Tibial nerve (tissue), 4 donors: ENCODE measurements around the gene PEX14. TPM values are rescaled to one million over a fixed set of nuclear protein-coding genes. Genes with fewer than 3 reads are reported as not detected.

Experiments
- DNase-seq, 2 donors: peaks; one replicate each; pipeline ENCODE4 v3.0.0-alpha.2; 2019; ENCODE audit warnings: low spot score in 2 of 2
- H3K27ac ChIP-seq, 4 donors: fragments of 200-600 bp; sonication (generic) in 3 of 4; one replicate each; pipeline ENCODE4 v1.5.1; 2017 to 2019; ENCODE audit warnings: mild to moderate bottlenecking in 1 of 4
- H3K27me3 ChIP-seq, 2 donors: fragments of 200-600 bp; sonication (generic) in 1 of 2; one replicate each; pipeline versions ENCODE4 v1.5.1 to v1.6.0; 2017 to 2019
- H3K36me3 ChIP-seq, 3 donors: fragments of 200-600 bp; sonication (generic); one replicate each; pipeline ENCODE4 v1.5.1; 2018 to 2019
- H3K4me1 ChIP-seq, 4 donors: fragments of 200-600 bp; sonication (generic) in 3 of 4; one replicate each; pipeline ENCODE4 v1.5.1; 2017 to 2019
- H3K4me3 ChIP-seq, 4 donors: fragments of 200-600 bp; sonication (generic) in 3 of 4; one replicate each; pipeline ENCODE4 v1.5.1; 2017 to 2019; ENCODE audit warnings: mild to moderate bottlenecking in 1 of 4, moderate library complexity in 1 of 4
- H3K9me3 ChIP-seq, 4 donors: fragments of 200-600 bp; sonication (generic) in 3 of 4; one replicate each; pipeline ENCODE4 v1.5.1; 2017 to 2019
- EP300 ChIP-seq, 2 donors: sonication (generic); formaldehyde crosslinking; IDR thresholded peaks; one replicate each; pipeline ENCODE4 v1.6.1; 2017; ENCODE audit warnings: antibody characterized with exemption in 2 of 2, mild to moderate bottlenecking in 1 of 2
- POLR2A ChIP-seq, 2 donors: fragments of 450-650 bp; IDR thresholded peaks; one replicate each; pipeline ENCODE4 v1.6.1; 2017; ENCODE audit warnings: antibody characterized with exemption in 2 of 2, mild to moderate bottlenecking in 2 of 2, moderate library complexity in 2 of 2
- WGBS, 2 donors: methylation state at CpG; one replicate each; pipeline ENCODE4 v1.1.5; 2018; 5-methylcytosine and 5-hydroxymethylcytosine counted together
- total RNA-seq, 4 donors: library from RNA; depleted of rRNA; stranded (reverse); fragments of >200 nt; gene quantifications; one replicate each; pipeline ENCODE4 v1.1.0, GENCODE V29; 2016
- TF ChIP-seq, protein P1 (sequence below), 5 experiments: fragments of 200-600 bp in 3 of 5; fragments of 450-650 bp in 2 of 5; sonication (generic) in 3 of 5; IDR thresholded peaks; one replicate each; pipeline ENCODE4 v1.5.1; 2016 to 2019; ENCODE audit warnings: antibody characterized with exemption in 5 of 5, mild to moderate bottlenecking in 3 of 5, moderate library complexity in 2 of 5

PEX14 gene
- total RNA-seq, 4 donors from 2014 or later, result 14.4 to 21.8 (median 18.2) TPM

DNA sequence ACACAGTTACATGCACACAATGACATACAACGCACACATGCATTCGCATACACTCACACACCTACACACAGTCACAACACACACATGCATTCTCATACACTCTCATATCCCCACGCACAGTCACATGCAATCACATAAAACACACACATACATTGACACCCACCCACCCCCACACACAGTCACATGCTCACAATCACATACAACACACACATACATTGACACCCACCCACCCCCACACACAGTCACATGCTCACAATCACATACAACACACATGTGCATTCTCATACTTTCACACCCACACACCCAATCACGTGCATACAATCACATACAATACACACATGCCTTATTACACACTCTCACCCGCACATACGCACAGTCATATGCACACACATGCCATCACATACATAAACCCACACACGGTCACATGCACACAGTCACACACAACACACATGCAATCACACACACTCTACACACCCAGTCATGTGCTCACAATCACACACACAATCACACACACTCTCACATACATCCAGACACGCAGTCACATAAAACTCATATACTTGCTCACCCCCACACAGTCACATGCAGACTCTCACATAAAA is 187.4 kb downstream of the PEX14 start:
- peaks cover 0 to 12% (median 0%) of the 10 kb centered on the region in 3 donors for H3K36me3 ChIP-seq
- H3K27ac ChIP-seq, result no peak overlapping the region

DNA sequence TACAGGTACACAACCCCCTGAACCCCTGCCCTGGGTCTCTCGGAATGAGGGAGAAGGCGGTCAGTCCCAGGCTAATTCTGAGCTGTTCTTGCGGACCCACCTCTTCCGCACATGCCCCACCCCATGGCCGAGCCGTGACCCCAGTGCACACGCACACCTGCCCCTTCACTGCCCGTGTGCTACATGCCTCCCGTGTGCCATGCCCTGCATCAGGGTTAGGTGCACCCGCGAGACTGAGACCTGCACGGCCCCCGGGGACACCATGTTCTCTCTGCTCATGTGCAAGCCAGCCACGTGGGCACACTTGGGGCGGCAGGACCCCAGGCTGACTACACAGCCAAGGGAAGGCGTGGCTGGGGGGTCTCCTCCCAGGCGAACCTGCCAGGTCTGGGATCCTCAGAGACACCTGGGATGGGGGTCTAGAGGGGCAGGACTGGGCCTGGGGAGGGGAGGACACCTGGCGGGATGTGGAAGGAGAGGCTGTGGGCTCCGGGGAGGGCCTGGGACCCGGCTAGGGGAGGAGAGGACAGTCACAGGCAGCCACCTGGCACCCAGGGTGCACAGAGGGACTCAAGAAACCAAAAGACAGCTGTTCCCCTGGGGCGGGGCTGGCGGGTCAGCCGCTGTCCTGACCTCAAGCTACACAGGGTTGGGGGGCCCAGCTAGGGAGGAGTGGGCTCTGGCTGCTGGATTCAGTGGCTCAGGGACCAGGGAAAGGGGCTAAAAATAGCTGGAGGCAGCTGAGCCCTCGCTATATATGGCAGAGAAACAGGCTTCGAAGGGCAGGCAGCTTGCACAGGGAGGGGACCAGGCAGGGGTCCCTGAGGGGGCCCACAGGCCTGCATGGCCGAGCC is 188.3 kb downstream of the PEX14 start:
- 62 to 63% methylated on average over 26 of the region's 26 CpGs for WGBS, 2 donors
- H3K9me3 ChIP-seq, result no peaks in the 10 kb centered on the region
- DNase-seq, result no peak
- H3K27ac ChIP-seq, result peak overlapping the region in 1 of 4 donors; percentile 50
- peaks cover 0 to 12% (median 0%) of the 10 kb centered on the region in 3 donors for H3K36me3 ChIP-seq
- H3K4me3 ChIP-seq, result no peak overlapping the region
- no peak for TF ChIP-seq EP300 (IDR thresholded peaks at IDR 0.05)
- TF ChIP-seq, protein P1, sequence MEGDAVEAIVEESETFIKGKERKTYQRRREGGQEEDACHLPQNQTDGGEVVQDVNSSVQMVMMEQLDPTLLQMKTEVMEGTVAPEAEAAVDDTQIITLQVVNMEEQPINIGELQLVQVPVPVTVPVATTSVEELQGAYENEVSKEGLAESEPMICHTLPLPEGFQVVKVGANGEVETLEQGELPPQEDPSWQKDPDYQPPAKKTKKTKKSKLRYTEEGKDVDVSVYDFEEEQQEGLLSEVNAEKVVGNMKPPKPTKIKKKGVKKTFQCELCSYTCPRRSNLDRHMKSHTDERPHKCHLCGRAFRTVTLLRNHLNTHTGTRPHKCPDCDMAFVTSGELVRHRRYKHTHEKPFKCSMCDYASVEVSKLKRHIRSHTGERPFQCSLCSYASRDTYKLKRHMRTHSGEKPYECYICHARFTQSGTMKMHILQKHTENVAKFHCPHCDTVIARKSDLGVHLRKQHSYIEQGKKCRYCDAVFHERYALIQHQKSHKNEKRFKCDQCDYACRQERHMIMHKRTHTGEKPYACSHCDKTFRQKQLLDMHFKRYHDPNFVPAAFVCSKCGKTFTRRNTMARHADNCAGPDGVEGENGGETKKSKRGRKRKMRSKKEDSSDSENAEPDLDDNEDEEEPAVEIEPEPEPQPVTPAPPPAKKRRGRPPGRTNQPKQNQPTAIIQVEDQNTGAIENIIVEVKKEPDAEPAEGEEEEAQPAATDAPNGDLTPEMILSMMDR (IDR thresholded peaks at IDR 0.05), result no peak
- TF ChIP-seq POLR2A (IDR thresholded peaks at IDR 0.05), result no peak
- H3K4me1 ChIP-seq, result peaks cover 0 to 18% (median 4%) of the 10 kb centered on the region in 4 donors
- H3K27me3 ChIP-seq, result peaks cover 0 to 3% of the 10 kb centered on the region in 2 donors

More for the DNA sequence above, 187.4 kb downstream of the PEX14 start:
- peaks cover 0 to 3% of the 10 kb centered on the region in 2 donors for H3K27me3 ChIP-seq
- 95 to 96% methylated on average over 8 of the region's 8 CpGs for WGBS, 2 donors
- no peaks in the 10 kb centered on the region for H3K9me3 ChIP-seq
- TF ChIP-seq, protein P1 (IDR thresholded peaks at IDR 0.05), result no peak
- no peak for TF ChIP-seq EP300 (IDR thresholded peaks at IDR 0.05)
- no peak for TF ChIP-seq POLR2A (IDR thresholded peaks at IDR 0.05)
- H3K4me1 ChIP-seq, result peaks cover 0 to 18% (median 4%) of the 10 kb centered on the region in 4 donors
- no peak overlapping the region for H3K4me3 ChIP-seq
- no peak for DNase-seq

DNA sequence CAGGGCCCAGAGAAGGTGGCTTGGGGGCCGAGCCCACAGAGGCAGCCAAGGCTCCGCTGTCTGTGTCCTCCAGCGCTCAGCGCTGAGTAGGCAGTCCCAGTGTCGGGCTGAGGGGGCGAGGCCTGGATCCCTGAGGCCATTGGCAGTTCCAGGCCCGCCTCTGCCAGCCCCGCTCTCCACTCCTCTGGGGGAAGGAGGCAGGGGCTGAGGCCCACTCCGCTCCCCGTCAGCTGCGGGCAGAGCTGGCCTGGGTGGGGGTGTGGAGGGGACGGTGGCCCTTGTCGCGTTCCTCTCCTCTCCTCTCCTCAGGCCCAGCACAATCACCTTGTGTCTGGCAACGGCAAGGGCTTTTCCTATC is 188.9 kb downstream of the PEX14 start:
- H3K36me3 ChIP-seq, result peaks cover 0 to 12% (median 0%) of the 10 kb centered on the region in 3 donors
- peak overlapping the region in 1 of 4 donors; percentile 50 for H3K27ac ChIP-seq
- H3K4me3 ChIP-seq, result no peak overlapping the region
- peak in 1 of 2 donors; percentile 27 for DNase-seq
- no peak for TF ChIP-seq EP300 (IDR thresholded peaks at IDR 0.05)
- TF ChIP-seq, protein P1 (IDR thresholded peaks at IDR 0.05), result no peak
- no peak for TF ChIP-seq POLR2A (IDR thresholded peaks at IDR 0.05)
- H3K9me3 ChIP-seq, result no peaks in the 10 kb centered on the region
- WGBS, 2 donors, result 11 to 24% methylated on average over 9 to 15 of the region's 15 CpGs
- H3K4me1 ChIP-seq, result peaks cover 0 to 21% (median 4%) of the 10 kb centered on the region in 4 donors
- peaks cover 0 to 3% of the 10 kb centered on the region in 2 donors for H3K27me3 ChIP-seq

DNA sequence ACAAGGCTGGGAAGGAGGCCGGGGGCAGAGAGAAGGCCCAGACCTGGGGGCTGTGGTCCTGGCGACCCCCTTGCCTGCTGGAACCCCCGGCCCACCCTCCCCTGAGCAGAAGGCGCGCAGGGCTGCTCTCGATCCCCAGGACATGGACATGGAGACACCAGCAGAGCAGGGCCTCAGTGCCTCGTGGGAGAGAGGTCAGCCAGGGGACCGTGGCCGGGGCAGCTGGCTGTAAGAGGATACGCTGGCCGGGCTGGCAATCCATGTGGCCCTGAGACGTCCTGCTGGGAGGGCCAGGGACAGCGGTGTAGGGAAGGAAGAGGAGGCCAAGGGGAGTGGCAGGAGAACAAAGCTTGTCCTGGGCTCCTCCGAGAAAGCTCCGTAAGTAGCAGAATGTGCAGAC is 189.5 kb downstream of the PEX14 start:
- peaks cover 0 to 3% of the 10 kb centered on the region in 2 donors for H3K27me3 ChIP-seq
- WGBS, 2 donors, result 65 to 81% methylated on average over 9 to 15 of the region's 15 CpGs
- no peak overlapping the region for H3K4me3 ChIP-seq
- H3K36me3 ChIP-seq, result peaks cover 0 to 10% (median 0%) of the 10 kb centered on the region in 3 donors
- DNase-seq, result no peak
- H3K9me3 ChIP-seq, result no peaks in the 10 kb centered on the region
- peaks cover 0 to 21% (median 4%) of the 10 kb centered on the region in 4 donors for H3K4me1 ChIP-seq
- TF ChIP-seq EP300 (IDR thresholded peaks at IDR 0.05) (no peak), POLR2A (IDR thresholded peaks at IDR 0.05) (no peak)
- TF ChIP-seq, protein P1 (IDR thresholded peaks at IDR 0.05), result no peak
- peak overlapping the region in 1 of 4 donors; percentile 50 for H3K27ac ChIP-seq

DNA sequence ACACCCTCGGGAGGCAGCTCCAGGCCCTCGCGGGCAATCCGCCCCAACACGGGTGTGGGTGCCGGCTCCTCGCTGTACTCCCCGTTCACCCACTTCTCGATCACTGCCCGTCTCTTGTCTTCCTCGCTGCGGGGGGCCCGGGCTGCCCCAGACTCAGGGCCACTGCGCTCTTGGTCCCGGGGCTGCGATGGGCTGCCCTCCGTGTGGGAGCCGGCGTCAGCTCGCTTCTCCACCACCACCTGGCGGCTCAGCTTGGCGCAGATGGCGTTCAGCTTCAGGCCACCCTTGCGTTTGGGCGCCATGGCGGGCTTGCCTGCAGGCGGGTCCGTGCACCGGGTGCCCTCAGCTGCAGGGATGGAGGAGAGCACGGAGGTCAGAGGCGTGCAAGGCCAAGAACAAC is 190.5 kb downstream of the PEX14 start:
- Histone ChIP-seq H3K4me3 (no peak overlapping the region), H3K27me3 (peaks cover 0 to 4% of the 10 kb centered on the region in 2 donors), H3K36me3 (peaks cover 0 to 2% (median 0%) of the 10 kb centered on the region in 3 donors), H3K27ac (no peak overlapping the region), H3K9me3 (no peaks in the 10 kb centered on the region), H3K4me1 (peaks cover 0 to 21% (median 4%) of the 10 kb centered on the region in 4 donors)
- 96 to 97% methylated on average over 31 of the region's 31 CpGs for whole genome bisulfite sequencing, 2 donors
- TF ChIP-seq EP300 (IDR thresholded peaks at IDR 0.05), result no peak
- no peak for TF ChIP-seq POLR2A (IDR thresholded peaks at IDR 0.05)
- TF ChIP-seq, protein P1 (IDR thresholded peaks at IDR 0.05), result no peak
- DNase-seq, result no peak
